Neural cell (in vitro differentiated cells): Measurements from ENCODE around the gene C1orf185. TPM values are rescaled to one million over a fixed set of nuclear protein-coding genes. Genes with fewer than 3 reads are reported as not detected.
"Not testable (repeated sequence)": the region's sequence is repeated elsewhere in the genome, so short reads cannot be mapped to it uniquely, and the experiment has no call there.

Experiments used
- H2AFZ ChIP-seq: fragments of 200-600, 300-800 bp; sonication (generic), shearing (Covaris generic); 2 replicates; pipeline ENCODE4 v1.6.0; 2014; ENCODE audit warnings: low read depth, mild to moderate bottlenecking, antibody characterized with exemption, low read length, moderate library complexity
- H3F3A ChIP-seq: fragments of 200-600 bp; shearing (Covaris generic); 2 replicates; pipeline ENCODE4 v1.6.1; 2016; ENCODE audit warnings: mild to moderate bottlenecking, moderate library complexity, mixed read lengths, antibody characterized with exemption, low read length; ENCODE audit not compliant: insufficient read depth, poor library complexity, severe bottlenecking
- H3K27ac ChIP-seq: fragments of 200-600, 300-800 bp; sonication (generic), shearing (Covaris generic); 2 replicates; pipeline ENCODE4 v1.5.1; 2014; ENCODE audit warnings: mild to moderate bottlenecking, low read length, moderate library complexity
- H3K27me3 ChIP-seq: fragments of 300-800, 200-600 bp; sonication (generic), shearing (Covaris generic); 2 replicates; pipeline ENCODE4 v1.6.0; 2014; ENCODE audit warnings: mild to moderate bottlenecking, low read depth, low read length, moderate library complexity; ENCODE audit not compliant: insufficient read depth
- H3K36me3 ChIP-seq: fragments of 300-800, 200-600 bp; sonication (generic), shearing (Covaris generic); 2 replicates; pipeline ENCODE4 v1.5.1; 2014; ENCODE audit warnings: mild to moderate bottlenecking, antibody characterized with exemption, low read length, moderate library complexity; ENCODE audit not compliant: insufficient read depth
- H3K4me2 ChIP-seq: fragments of 300-800, 200-600 bp; sonication (generic), shearing (Covaris generic); 2 replicates; pipeline ENCODE4 v1.6.0; 2014; ENCODE audit warnings: mild to moderate bottlenecking, low read length
- H3K4me3 ChIP-seq: fragments of 300-800, 200-600 bp; sonication (generic), shearing (Covaris generic); 2 replicates; pipeline ENCODE4 v1.5.1; 2014; ENCODE audit warnings: mild to moderate bottlenecking, low read length, moderate library complexity
- H3K79me2 ChIP-seq: fragments of 200-600 bp; shearing (Covaris generic); replicated peaks from 2 replicates; pipeline ENCODE4 v1.6.0; 2014; ENCODE audit warnings: mild to moderate bottlenecking, low read length, moderate library complexity; ENCODE audit not compliant: insufficient read depth
- H3K9ac ChIP-seq: fragments of 300-800, 200-600 bp; sonication (generic), shearing (Covaris generic); 2 replicates; pipeline ENCODE4 v1.6.1; 2016; ENCODE audit warnings: mild to moderate bottlenecking, low read length, mixed read lengths
- H3K9me2 ChIP-seq: fragments of 200-600 bp; shearing (Covaris generic); 2 replicates; pipeline ENCODE4 v1.6.1; 2016; ENCODE audit warnings: mild to moderate bottlenecking, low read length, mixed read lengths; ENCODE audit not compliant: insufficient read depth
- H3K9me3 ChIP-seq: fragments of 200-600, 300-800 bp; sonication (generic), shearing (Covaris generic); 2 replicates; pipeline ENCODE4 v1.6.1; 2016; ENCODE audit warnings: mild to moderate bottlenecking, mixed run types, low read length, moderate library complexity, mixed read lengths
- H4K20me1 ChIP-seq: fragments of 200-600 bp; shearing (Covaris generic); 2 replicates; pipeline ENCODE4 v1.6.1; 2016; ENCODE audit warnings: mild to moderate bottlenecking, mixed run types; ENCODE audit not compliant: insufficient read depth
- CTCF ChIP-seq: fragments of 450-650 bp; IDR thresholded peaks from 2 replicates; pipeline ENCODE4 v1.5.1; 2014; ENCODE audit warnings: antibody characterized with exemption, mild to moderate bottlenecking, moderate library complexity; ENCODE audit not compliant: poor library complexity, severe bottlenecking
- EP300 ChIP-seq: fragments of 450-650 bp; conservative IDR thresholded peaks from 2 replicates; pipeline ENCODE4 v1.6.1; 2014; ENCODE audit warnings: antibody characterized with exemption, mild to moderate bottlenecking, moderate library complexity; ENCODE audit not compliant: poor library complexity, severe bottlenecking
- EZH2 ChIP-seq: fragments of 200-600, 300-800 bp; shearing (Covaris generic), sonication (generic); IDR thresholded peaks from 2 replicates; pipeline ENCODE4 v1.6.1; 2014; ENCODE audit warnings: antibody characterized with exemption, low read length, borderline replicate concordance, mild to moderate bottlenecking; ENCODE audit not compliant: insufficient read depth, poor library complexity, severe bottlenecking
- MXI1 ChIP-seq: fragments of 450-650 bp; conservative IDR thresholded peaks from 2 replicates; pipeline ENCODE4 v1.6.1; 2014; ENCODE audit warnings: antibody characterized with exemption, mild to moderate bottlenecking; ENCODE audit not compliant: poor library complexity, severe bottlenecking
- POLR2AphosphoS5 ChIP-seq: IDR thresholded peaks from 2 replicates; pipeline ENCODE4 v1.6.1; 2012
- RAD21 ChIP-seq: fragments of 450-650 bp; conservative IDR thresholded peaks from 2 replicates; pipeline ENCODE4 v1.6.1; 2014; ENCODE audit warnings: antibody characterized with exemption, mild to moderate bottlenecking, moderate library complexity
- REST ChIP-seq: IDR thresholded peaks from 2 replicates; pipeline ENCODE4 v1.6.1; 2012; ENCODE audit warnings: borderline replicate concordance
- SMC3 ChIP-seq: fragments of 450-650 bp; conservative IDR thresholded peaks from 2 replicates; pipeline ENCODE4 v1.6.1; 2014; ENCODE audit warnings: antibody characterized with exemption, mild to moderate bottlenecking, moderate library complexity; ENCODE audit not compliant: poor library complexity
- TAF1 ChIP-seq: IDR thresholded peaks from 2 replicates; pipeline ENCODE4 v1.6.1; 2012; ENCODE audit warnings: low read depth
- polyA plus RNA-seq: library from polyadenylated mRNA; depleted of rRNA; stranded (reverse); fragments of >200 nt; gene quantifications from 2 replicates; pipeline ENCODE4 v1.2.3, GENCODE V29; 2014

Gene C1orf185
- polyA plus RNA-seq, 1 donor from 2014 or later, result not detected

GRCh38 chr1:51133045-51133444, 31.0 kb downstream of the C1orf185 start:
- no peak for TF ChIP-seq REST
- TF ChIP-seq TAF1, result no peak
- no peak for TF ChIP-seq SMC3
- TF ChIP-seq RAD21, result no peak
- no peak for TF ChIP-seq EP300
- no peak for TF ChIP-seq POLR2AphosphoS5
- no peak for TF ChIP-seq CTCF
- no peak for TF ChIP-seq MXI1
- no peak for TF ChIP-seq EZH2
- Histone ChIP-seq H3K79me2 (no peaks in the 10 kb centered on the region), H3K27me3 (no peaks in the 10 kb centered on the region)

GRCh38 chr1:51137696-51138095, 35.7 kb downstream of the C1orf185 start:
- H2AFZ ChIP-seq, H4K20me1 ChIP-seq, H3K36me3 ChIP-seq, H3K9me3 ChIP-seq, H3K9me2 ChIP-seq, H3K9ac ChIP-seq, H3K27ac ChIP-seq, H3F3A ChIP-seq, H3K79me2 ChIP-seq, H3K27me3 ChIP-seq, H3K4me2 ChIP-seq, H3K4me3 ChIP-seq: not testable (repeated sequence)

More at GRCh38 chr1:51133045-51133444, 31.0 kb downstream of the C1orf185 start:
- Histone ChIP-seq H4K20me1 (no peaks in the 10 kb centered on the region), H3K36me3 (no peaks in the 10 kb centered on the region), H3K4me3 (no peak overlapping the region), H2AFZ (no peak overlapping the region), H3K9me3 (no peaks in the 10 kb centered on the region), H3K27ac (no peak overlapping the region), H3K9ac (no peak overlapping the region), H3F3A (no peaks in the 10 kb centered on the region), H3K4me2 (no peak overlapping the region), H3K9me2 (no peaks in the 10 kb centered on the region)

GRCh38 chr1:51139474-51139873, 37.4 kb downstream of the C1orf185 start:
- H3K9me2 ChIP-seq, result no peaks in the 10 kb centered on the region
- no peak overlapping the region for H3K27ac ChIP-seq
- H4K20me1 ChIP-seq, result no peaks in the 10 kb centered on the region
- H3K9me3 ChIP-seq, result no peaks in the 10 kb centered on the region
- TF ChIP-seq REST, result no peak
- H3K79me2 ChIP-seq, result no peaks in the 10 kb centered on the region
- no peak overlapping the region for H3K9ac ChIP-seq
- H3K36me3 ChIP-seq, result no peaks in the 10 kb centered on the region
- no peak overlapping the region for H3K4me3 ChIP-seq
- H3K27me3 ChIP-seq, result no peaks in the 10 kb centered on the region
- H3K4me2 ChIP-seq, result no peak overlapping the region
- no peaks in the 10 kb centered on the region for H3F3A ChIP-seq
- H2AFZ ChIP-seq, result no peak overlapping the region
